Activated CD4-positive, alpha-beta T cell treated with anti-CD3 and anti-CD28 coated beads for 24 hours (primary cell): Measurements from ENCODE around the gene SCAMP3.
A peak's percentile ranks its signal among the peaks of the same experiment; 100 is the strongest.

Source experiments
- DNase-seq, 2 donors: peaks; one replicate each; pipeline ENCODE4 v3.0.0-alpha.2; 2020; ENCODE audit warnings: low read depth in 2 of 2

The SCAMP3 gene

GRCh38 chr1:155285631-155286044, 23.5 kb upstream of the SCAMP3 start:
- no peak for DNase-seq

GRCh38 chr1:155285063-155285462, 22.9 kb upstream of the SCAMP3 start:
- no peak for DNase-seq

- no peak for DNase-seq
These were observed 22.3 kb upstream of the SCAMP3 start for GRCh38 chr1:155284476-155284875.

GRCh38 chr1:155282488-155283091, 20.4 kb upstream of the SCAMP3 start:
- DNase-seq = no peak

GRCh38 chr1:155279268-155279667, 17.1 kb upstream of the SCAMP3 start:
- no peak for DNase-seq

- no peak for DNase-seq
These were observed 16.6 kb upstream of the SCAMP3 start for GRCh38 chr1:155278689-155279160.

GRCh38 chr1:155277902-155278688, 15.9 kb upstream of the SCAMP3 start:
- DNase-seq = peak; percentile 61 to 74

GRCh38 chr1:155277070-155277901, 15.1 kb upstream of the SCAMP3 start, which contains the start of gene HCN3:
Gene HCN3, plus strand, starts transcription at chr1:155277463. Its CDS starts 128 bp downstream, at chr1:155277591.
- DNase-seq = peak; percentile 96 to 98

GRCh38 chr1:155273343-155274245, 11.4 kb upstream of the SCAMP3 start, which contains the start of gene CLK2:
Gene CLK2, minus strand, starts transcription at chr1:155273504. Its CDS starts 2,527 bp downstream, at chr1:155270977.
- DNase-seq = peak; percentile 95 to 97

- DNase-seq = no peak
These were observed 10.5 kb upstream of the SCAMP3 start for GRCh38 chr1:155272466-155273342.

GRCh38 chr1:155269381-155269780, 7.2 kb upstream of the SCAMP3 start:
- DNase-seq = no peak

GRCh38 chr1:155268630-155269029, 6.5 kb upstream of the SCAMP3 start:
- no peak for DNase-seq

- DNase-seq = no peak
These were observed 5.2 kb upstream of the SCAMP3 start for GRCh38 chr1:155267373-155267772.

GRCh38 chr1:155266553-155266952, 4.4 kb upstream of the SCAMP3 start:
- DNase-seq = no peak

- no peak for DNase-seq
These were observed 907 bp upstream of the SCAMP3 start for GRCh38 chr1:155263067-155263466.

- no peak for DNase-seq
These were observed 688 bp downstream of the SCAMP3 start for GRCh38 chr1:155261493-155261851.

- no peak for DNase-seq
These were observed 1.9 kb downstream of the SCAMP3 start for GRCh38 chr1:155260276-155260675.

GRCh38 chr1:155256058-155256852, 5.9 kb downstream of the SCAMP3 start:
- DNase-seq = no peak
